Cerebellar nuclear complex (tissue), 1 donor: ENCODE measurements around the gene PRF1.

ENCODE experiments used
- DNase-seq, 2 experiments: peaks; one replicate each; lab custom pipeline; 2025; lab: John Stamatoyannopoulos, UW

The PRF1 gene

DNA sequence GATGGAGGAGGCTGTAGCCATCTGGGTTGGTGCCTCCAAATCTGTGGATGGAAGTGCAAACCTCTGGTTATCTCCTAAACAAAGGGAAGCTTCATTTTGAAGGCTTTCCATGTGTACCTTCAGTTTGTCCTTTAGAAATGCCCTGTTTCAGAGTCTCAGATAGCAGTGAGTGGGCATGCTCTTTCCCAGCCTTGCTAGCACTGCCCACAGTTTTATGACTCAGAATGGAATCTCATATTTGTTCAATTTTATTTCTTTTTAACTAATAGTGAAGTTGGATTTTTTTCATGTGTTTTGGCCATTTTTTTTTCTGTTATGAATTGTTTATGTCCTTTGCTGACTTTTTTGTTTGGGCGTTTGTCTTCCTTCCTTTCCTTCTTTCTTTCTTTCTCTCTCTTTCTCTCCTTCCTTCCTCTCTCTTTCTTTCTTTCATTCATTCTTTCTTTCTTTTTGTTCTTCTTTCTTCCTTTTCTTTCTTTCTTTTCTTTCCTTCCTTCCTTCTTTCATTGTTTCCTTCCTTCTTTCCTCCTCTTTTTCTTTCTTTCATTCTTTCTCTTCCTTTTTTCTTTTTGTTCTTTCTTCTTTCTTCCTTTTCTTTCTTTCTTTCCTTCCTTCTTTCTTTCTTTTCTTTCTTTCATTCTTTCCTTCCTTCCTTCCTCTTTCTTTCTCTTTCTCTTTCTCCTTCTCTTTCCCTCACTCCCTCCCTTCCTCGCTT lies 25.6 kb downstream of the PRF1 start:
- no peak for DNase-seq

DNA sequence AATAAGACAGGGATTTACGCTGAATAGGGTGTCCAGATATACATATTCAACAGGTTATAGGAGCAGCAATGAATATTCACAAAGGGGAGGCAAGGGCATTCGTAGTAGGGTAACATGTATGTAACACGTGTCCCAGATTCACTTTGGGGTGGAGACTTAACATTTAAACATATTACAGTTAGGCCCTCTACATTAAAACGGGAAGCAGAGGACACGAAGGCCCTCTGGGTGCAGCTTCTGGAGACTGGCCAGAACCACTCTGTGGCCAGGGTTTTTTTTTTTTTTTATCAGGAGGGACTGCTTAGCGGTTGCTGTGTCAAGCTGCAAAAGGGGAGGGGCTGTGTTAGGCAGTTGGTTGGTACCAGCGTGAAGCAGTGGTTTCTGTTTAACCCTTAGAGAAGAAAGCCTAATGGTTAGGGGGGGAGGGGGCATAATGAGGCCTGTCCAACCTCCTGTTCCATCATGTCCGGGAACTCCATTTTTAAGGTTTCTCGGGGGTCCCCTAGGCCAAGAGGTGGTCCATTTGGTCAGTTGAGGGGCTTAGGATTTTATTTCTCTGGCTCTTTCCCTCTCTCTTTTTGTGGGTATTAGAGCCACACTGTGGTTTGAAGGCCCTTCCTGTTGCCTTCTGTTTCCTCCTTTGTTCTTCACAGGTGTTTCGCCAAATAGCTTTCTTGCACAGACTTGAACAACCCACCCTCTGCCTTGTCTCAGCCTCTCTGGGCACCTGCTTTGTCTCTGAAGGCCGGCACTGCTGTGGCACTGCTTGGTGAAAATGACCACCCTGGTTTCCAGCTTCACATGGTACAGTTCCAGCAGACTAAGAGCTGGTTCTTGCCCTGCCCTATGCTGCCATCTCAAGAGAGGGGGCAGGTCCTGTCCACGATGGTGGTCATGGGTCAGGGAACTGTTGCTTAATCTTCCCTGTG lies 26.4 kb downstream of the PRF1 start:
- DNase-seq = no peak

DNA sequence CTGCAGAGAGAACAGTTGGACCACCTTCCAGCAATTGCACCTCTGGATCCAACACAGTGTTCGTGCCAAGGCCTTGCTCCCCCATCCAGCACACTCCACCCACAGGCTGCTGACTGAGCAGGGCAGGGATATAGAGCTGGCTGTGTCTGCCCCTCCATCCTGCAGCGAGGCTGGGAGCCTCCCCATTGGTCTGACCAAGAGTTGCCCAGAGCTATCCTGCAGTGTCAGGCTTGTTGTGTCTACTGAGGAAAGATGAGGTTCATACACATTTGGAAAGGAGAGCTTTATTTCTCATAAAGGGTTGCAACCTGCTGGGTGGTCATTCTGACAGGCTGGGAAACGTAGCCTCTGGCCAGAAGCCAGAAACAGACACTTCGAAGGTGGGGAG lies 27.1 kb downstream of the PRF1 start:
- no peak for DNase-seq

DNA sequence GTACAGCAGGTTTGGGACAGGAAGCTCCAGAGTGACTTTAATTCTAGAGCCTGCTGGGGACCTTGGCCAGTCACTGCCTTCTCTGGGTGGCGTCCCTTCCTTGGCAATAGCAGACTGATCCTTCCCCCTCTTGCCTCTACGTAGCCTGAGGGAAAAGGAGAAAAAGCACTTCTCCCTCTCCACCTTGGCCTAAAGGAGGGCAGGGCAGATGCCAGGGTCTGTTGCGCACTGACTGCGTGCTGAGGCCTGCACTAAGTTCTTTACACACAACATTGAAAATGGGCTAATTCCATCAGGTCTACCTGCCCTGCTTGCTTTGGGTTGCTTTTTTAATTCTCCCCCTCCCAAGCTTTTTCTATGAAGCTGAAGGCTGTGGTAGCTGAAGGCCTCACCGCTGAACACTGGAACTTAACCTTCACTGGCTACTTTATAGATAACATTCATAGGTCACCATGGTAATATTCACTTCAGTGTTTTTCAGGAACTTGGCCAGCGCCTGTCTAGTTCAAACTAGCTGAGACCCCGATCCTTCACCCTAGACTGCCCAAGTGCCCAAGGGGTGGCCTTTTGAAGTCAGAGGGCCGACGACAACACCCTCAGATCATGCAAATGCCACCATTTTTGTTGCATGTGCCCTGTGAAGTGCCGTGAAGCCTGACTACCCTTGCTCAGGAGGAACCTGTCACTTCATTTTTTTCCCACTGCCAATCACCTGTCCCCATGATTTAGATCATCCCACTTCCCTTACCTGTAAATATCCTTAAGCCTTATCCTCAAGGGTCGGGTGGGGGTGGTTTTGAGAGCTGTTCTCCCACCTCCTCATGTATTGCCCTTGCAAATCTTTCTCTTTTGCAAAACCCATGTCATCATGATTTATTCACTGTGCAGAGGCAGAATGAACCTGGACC lies 28.7 kb downstream of the PRF1 start:
- DNase-seq = no peak

DNA sequence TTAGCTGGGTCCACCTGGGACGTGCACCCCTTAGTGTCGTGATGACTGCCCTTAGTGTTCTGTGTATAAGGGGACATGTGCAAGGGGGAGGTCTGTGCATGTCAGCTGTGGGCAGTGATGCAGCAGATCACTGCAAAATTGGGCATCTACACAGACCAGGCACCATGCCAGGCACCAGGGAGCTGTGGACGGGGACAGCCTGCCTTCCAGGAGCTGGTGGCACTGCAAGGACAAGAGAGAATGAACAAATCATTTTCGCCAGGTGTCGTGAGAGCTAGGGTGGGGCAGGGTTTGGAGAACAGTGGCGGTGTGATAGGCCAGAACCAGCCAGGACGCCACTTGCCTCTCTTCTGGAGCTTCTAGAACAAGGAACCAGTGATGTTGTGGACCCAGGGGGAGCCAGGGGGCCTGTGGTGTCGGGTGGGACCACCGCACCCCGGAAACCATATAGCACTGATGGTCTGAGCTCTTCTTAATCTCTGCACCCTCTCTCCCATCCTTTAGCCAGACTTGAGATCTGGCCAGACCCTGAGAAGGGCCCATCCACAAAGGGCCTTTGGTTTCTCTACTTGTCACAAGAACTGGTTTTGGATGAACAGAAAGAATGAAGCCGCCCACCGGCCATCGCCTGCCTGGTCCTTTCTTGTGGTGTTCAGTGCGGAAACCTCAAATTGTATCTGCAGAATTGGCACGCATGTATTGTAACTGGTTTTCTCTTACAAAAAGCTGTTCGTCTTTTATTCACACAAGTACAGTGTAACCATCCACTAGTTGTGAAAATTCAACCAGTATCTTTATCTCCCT lies 30.7 kb downstream of the PRF1 start:
- DNase-seq = no peak

DNA sequence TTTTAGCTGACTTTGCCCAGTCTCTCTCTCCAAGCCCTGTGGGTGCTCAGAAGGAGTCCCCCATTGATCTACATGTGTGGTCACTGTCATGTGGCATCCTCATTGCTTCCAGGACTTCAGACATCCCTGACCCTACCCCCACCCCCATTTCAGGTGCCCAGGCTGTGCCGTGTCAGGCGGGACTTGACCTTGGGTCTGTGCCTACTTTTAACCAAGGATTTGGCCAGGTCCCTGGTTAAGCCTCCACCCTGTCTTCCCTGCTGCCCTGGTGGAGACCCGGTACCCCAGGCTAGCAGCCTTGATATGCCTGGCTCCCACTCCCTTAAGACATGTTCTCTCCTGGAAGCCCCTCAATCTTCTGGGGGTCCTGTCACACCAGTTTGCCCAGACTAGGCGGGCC lies 31.3 kb downstream of the PRF1 start:
- DNase-seq = no peak

DNA sequence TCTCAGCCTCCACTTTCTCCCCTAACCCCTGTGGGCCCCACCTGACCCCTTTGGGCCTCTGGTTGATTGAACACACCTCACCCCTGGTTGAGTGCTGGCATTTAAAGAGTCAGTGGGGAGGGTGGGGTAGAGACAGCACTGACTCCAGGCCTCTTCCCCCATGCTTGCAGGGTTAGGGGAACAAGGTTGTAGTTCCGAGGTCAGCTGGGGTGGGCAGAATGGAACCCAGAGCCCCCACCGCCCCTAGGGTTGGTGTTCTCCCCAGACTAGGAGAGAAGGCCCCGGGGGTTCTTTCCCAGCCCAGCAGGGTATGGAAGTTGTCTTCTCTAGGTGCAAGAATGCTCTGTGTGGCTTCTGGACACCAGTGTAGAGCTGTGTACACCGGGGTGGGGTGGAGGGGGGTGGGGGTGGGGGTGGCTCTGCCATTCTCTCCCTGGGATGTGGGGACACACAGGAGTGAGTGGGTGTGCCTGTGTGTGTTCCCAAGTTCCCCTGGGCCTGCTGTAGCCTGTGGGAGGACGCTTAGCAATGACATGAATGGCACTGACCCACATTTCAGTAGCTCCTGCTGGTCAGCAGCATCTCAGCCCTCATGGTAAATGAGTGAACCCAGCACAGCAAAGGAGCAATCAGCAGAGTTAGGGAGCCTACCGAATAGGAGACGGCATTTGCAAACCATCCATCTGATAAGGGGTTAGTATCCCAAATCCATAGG lies 33.6 kb downstream of the PRF1 start:
- no peak for DNase-seq

DNA sequence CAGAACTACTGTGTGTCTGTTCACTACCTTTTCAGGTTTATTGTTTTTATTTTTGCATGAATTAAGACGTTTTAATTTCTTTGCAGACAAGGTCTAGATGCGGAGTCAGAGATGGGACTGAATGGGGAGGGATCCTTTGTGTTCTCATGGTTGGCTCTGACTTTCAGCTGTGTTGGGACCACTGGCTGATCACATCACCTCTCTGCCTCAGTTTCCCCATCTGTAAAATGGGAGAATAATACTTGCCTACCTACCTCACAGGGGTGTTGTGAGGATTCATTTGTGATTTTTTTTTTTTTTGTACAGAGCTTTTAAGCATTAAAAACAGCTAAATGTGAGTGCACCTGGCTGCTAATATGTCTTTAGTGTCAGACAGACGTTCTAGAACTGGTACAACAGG lies 34.4 kb downstream of the PRF1 start:
- DNase-seq = no peak

DNA sequence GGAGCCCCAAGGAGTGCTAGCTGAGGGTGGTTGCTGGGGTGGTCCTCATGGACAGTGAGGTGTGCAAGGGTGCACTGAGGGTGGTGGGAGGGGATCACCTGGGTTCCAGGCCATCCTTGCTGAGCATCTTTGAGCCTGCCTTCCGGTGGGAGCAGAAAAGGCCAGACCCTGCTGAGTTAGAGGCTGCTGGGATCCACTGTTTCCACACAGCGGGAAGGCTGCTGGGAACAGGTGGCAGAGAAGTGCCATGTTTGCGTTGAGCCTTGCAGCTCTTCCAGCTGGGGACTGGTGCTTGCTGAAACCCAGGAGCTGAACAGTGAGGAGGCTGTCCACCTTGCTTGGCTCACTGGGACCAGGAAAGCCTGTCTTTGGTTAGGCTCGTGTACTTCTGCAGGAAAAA lies 34.9 kb downstream of the PRF1 start:
- no peak for DNase-seq

DNA sequence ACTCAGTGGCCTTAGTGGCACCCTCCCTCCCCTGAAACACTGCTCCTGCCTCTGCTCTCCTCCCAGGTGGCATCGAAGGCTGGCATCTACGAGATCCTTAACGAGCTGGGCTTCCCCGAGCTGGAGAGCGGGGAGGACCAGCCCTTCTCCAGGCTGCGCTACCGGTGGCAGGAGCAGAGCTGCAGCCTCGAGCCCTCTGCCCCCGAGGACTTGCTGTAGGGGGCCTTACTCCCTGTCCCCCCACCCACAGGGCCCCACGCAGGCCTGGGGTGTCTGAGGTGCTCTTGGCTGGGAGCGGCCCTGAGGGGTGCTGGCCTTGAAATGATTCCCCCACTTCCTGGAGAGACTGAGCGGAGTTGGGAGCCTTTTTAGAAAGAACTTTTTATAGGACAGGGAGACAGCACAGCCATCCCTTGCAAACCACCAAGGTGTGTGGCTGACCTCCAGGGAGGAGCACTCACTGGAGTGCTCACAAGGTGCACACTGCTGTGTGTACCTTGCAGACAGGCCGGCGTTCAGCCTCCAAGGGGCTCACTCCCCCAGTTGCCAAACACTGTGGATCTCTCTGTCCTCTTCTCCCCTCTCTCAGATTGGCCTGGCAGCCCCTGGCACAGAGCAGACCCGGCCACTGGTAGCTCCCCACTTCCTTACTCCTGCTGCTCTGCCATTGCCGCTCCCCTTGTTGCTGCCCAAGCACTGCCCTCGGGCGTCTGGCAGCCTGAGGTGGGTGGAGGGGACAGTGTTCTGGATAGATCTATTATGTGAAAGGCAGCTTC lies 35.8 kb downstream of the PRF1 start:
- DNase-seq = no peak

DNA sequence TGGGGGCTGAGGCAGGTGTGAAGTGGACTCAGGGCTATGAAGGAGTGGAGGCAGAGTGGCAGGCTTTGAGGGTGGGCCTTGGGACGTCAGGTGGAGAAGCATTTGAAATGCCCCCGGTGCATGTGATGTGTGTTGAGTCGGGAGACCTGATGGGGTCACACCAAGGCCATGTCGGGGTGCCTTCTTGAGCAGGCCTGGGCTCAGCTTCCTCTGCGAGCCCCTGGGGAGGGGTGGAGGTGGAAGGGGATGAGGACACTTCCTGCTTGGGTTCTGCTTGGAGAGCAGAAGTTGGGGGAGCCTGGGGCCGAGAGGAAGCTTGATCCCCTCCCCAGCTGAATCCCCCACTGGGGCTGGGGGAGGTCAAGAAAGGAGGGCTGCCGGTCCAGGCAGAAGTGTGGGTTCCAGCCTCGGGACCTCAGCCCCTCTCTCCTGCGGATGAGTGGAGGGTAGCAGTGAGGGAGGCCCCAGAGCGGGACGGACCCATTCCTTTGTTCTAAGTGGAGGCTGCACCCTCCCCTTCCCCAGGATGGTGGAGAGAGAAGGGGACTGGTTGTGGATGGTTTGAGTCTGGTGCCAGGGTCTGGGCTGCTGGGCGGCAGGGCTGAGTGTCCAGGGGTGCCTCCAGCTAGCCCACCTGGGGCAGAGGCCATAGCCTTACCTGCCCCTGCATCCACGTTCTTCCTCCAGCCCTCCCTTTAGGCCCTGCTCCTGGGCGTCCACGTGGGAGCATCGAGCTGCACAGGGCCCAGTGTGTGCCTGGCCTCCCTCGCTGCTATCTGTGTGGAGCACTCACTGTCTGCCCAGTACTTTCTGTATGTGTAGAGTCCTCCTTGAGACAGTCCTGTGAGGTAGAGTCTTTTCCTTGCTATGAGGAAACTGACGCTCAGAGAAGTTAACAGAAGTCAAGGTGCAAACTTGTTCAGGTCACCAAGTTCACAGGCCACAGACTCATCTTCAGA lies 36.7 kb downstream of the PRF1 start:
- DNase-seq = no peak

DNA sequence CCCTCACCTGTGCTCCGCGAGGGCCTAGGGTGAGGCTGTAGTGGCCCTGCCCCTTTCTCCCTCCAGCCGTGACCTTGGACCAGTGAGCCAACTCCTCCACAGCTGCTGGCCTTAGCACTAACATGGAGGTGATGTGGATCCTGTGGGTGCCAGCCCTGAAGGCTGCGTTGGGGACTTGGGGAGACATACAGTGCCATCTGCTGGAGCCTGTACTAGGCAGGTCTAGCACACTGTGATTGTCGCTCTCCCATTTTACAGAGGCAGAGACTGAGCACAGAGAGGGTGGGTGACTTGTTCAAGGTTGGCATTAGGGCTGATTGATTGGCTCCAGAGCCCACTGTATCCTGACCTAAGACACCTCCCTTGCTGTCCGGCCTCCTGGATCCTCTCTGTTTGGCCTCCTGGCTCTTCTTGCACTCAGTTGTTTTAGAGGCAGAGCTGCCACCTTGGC lies 37.6 kb downstream of the PRF1 start:
- DNase-seq = no peak

DNA sequence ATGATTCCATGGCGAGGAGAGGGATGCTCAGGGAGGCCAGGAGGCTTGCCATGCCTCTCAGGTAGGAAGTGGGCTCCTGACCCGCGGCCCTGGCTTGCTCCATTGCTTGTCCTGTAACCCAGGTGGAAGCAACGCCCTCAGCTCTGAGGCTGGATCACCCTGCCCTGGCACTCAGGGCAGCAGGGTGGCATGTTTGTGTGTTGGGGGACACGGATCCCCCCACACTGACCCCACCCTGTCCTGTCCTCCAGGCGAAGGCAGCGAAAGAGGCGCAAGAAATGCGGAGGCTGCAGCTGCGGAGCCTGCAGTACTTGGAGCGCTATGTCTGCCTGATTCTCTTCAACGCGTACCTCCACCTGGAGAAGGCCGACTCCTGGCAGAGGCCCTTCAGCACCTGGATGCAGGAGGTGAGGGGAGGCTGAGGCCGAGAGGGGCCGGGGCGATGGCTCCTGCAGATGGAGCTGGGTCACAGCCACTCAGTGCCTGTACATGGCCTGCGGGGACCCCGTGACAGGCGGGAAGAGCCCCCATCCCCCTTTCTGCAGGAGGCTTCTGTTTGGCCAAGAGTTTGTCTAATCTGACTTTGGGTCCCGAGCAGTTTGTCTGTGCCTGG lies 38.3 kb downstream of the PRF1 start:
- DNase-seq = no peak

DNA sequence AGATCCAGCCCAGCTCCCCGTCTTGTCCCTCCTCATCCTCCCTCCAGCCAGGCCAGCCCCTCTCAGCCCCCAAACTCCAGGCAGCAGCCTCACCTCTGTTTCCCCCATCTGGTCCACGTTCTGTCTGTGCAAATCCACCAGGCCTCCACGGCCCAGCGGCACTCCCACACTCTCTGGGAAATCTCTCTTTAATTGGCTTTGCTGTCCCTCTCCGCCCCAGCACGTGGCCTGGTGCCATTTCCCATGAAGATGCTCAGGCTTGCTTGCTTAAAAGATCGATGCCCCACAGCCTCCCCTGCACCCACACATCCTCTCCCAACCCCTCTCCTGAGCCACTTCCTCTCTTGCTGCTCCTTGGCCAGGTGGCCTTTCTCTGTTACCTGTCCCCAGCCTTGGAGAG lies 39.3 kb downstream of the PRF1 start:
- DNase-seq = no peak

DNA sequence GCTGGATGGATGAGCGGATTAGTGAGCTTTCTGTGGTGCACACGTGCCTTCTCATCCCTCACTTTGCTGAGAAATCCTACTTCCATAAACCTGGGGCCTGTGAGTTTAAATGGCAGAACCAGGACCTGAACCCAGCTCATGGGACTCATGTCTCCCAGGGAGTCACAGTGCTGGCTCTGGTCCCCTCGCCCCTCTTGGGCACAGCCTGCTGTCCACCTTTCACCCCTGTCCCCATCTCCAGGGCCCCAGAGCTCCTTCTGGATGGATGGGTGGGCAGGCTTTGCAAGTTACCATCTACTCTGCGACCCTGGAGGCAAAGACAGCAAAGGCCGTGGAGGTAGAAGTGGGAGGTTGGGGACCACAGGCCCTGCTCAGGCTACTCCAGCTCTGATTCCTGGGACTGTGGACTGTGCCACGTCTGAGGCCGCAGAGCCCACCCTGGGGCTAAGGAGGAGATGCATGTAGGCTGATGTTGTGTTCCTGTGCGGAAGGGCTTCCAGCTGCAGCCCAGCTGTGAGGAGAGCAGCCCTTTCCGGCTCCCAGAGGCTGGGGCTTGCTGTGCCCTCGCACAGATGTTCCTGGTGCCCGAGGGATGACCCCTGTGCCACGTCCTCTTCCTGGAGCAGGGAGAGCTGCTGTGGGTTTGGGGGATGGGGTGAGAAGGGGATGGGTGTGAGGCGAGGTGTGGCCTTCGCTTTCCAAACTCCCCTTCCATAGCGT lies 40.3 kb downstream of the PRF1 start:
- no peak for DNase-seq

DNA sequence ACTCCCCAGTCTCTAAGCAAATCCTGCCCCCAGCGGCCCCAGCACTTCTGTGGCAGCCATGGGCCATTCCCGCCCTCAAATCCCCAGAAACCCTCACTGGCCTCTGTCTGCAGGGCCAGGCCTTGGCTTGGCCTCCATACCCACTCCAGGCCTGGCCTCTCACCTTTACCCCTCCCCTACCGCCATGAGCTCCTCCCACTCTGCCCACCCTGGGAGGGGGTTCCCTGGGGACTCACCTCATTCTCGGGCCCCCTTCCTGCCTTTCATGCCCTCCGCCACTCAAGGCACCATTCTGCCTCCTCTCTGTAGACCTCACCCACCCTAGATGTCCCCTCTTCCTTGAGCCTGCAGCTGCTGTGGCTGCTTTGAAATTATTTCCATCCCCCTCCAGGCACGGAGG lies 41.0 kb downstream of the PRF1 start:
- DNase-seq = no peak

DNA sequence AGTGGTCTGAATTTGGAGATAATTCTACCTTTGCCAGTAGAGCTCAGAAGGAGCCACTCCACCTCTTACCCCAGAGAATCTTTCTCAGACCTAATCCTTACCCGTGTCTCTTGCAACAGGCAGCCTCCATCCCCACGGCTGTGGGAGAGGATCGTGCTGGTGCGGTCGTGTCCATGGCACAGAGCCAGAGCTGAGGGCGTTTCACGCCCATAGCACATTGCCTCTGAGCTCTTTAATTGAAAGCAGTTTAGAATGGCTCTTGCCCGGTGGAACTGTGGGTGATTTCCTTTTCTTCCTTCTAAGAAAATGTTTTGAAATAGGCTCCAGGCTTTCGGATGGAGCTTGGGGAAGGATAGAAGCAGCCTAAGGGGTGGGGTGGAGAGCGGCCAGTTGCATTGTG lies 41.5 kb downstream of the PRF1 start:
- no peak for DNase-seq

DNA sequence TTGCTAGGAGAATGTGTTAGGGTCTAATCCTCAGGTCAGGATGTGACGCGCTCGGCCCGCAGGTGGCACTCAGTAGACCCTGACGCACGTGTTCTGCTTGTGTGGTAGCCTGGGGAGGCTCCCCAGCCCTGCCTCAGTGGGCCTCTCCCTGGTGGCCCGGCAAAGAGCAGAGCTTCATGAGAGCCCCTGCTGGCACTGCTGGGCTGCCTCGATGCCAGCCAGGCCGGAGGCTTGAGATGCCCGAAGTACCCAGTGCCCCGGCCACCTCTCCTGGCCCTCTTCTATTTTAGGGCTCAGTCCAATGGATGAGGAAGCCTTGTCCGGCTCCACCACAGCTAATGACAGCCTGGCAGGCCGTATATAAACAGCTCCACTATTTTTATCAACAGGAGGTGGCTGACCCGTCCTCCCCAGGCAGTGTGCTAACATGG lies 42.0 kb downstream of the PRF1 start:
- no peak for DNase-seq
